Astrocyte (in vitro differentiated cells and primary cell): ENCODE data around the gene HVCN1. TPM values are rescaled to one million over a fixed set of nuclear protein-coding genes. Genes with fewer than 3 reads are reported as not detected.
"Not testable (repeated sequence)": the region's sequence is repeated elsewhere in the genome, so short reads cannot be mapped to it uniquely, and the experiment has no call there.

ENCODE experiments used
- DNase-seq: peaks from one replicate; pipeline ENCODE4 v3.0.0-alpha.2; 2010; ENCODE audit warnings: low read depth
- FAIRE-seq: peaks from 2 replicates; lab custom pipeline; 2011; peaks lifted over from hg19 to GRCh38; lab: Jason Lieb, UNC
- H2AFZ ChIP-seq: 2 replicates; pipeline ENCODE4 v1.6.0; 2012; ENCODE audit warnings: low read depth, low read length, inconsistent platforms
- H3K27ac ChIP-seq: 2 replicates; pipeline ENCODE4 v1.5.1; 2011; ENCODE audit warnings: low read depth, low read length, inconsistent platforms
- H3K27me3 ChIP-seq: 2 replicates; pipeline ENCODE4 v1.6.0; 2011; ENCODE audit warnings: low read length, inconsistent platforms; ENCODE audit not compliant: insufficient read depth
- H3K36me3 ChIP-seq: 2 replicates; pipeline ENCODE4 v1.5.1; 2011; ENCODE audit warnings: low read length, inconsistent platforms; ENCODE audit not compliant: insufficient read depth
- H3K4me1 ChIP-seq: 2 replicates; pipeline ENCODE4 v1.5.1; 2011; ENCODE audit warnings: low read length, inconsistent platforms; ENCODE audit not compliant: insufficient read depth
- H3K4me2 ChIP-seq: 2 replicates; pipeline ENCODE4 v1.6.0; 2012; ENCODE audit warnings: low read length, inconsistent platforms
- H3K4me3 ChIP-seq: 2 replicates; pipeline ENCODE4 v1.5.1; 2011; ENCODE audit warnings: low read depth, mild to moderate bottlenecking, low read length, inconsistent platforms; ENCODE audit not compliant: insufficient read depth
- H3K79me2 ChIP-seq: 2 replicates; pipeline ENCODE4 v1.6.0; 2012; ENCODE audit warnings: mild to moderate bottlenecking, low read length, inconsistent platforms; ENCODE audit not compliant: insufficient read depth
- H3K9ac ChIP-seq: 2 replicates; pipeline ENCODE4 v1.6.0; 2012; ENCODE audit warnings: mild to moderate bottlenecking, low read length, inconsistent platforms
- H3K9me3 ChIP-seq: 2 replicates; pipeline ENCODE4 v1.5.1; 2012; ENCODE audit warnings: low read depth, mild to moderate bottlenecking, low read length, inconsistent platforms; ENCODE audit not compliant: insufficient read depth
- H4K20me1 ChIP-seq: 2 replicates; pipeline ENCODE4 v1.6.0; 2012; ENCODE audit warnings: low read length, inconsistent platforms; ENCODE audit not compliant: insufficient read depth
- H3K27ac Mint-ChIP-seq: one replicate; pipeline ENCODE4 v1.8.0; 2021; ENCODE audit warnings: mild to moderate bottlenecking, mixed read lengths; ENCODE audit not compliant: unreplicated experiment
- H3K27me3 Mint-ChIP-seq: one replicate; pipeline ENCODE4 v1.8.0; 2021; ENCODE audit warnings: low read depth, mixed read lengths; ENCODE audit not compliant: unreplicated experiment
- H3K36me3 Mint-ChIP-seq: one replicate; pipeline ENCODE4 v1.8.0; 2021; ENCODE audit warnings: low read depth, mixed read lengths; ENCODE audit not compliant: unreplicated experiment
- H3K4me1 Mint-ChIP-seq: one replicate; pipeline ENCODE4 v1.8.0; 2021; ENCODE audit warnings: low read depth, mixed read lengths; ENCODE audit not compliant: unreplicated experiment
- H3K4me3 Mint-ChIP-seq: one replicate; pipeline ENCODE4 v1.8.0; 2021; ENCODE audit warnings: mild to moderate bottlenecking, moderate library complexity, mixed read lengths; ENCODE audit not compliant: unreplicated experiment
- H3K9me3 Mint-ChIP-seq: one replicate; pipeline ENCODE4 v1.8.0; 2021; ENCODE audit warnings: mild to moderate bottlenecking, mixed read lengths; ENCODE audit not compliant: unreplicated experiment
- EZH2 ChIP-seq: IDR thresholded peaks from 2 replicates; pipeline ENCODE4 v1.6.1; 2012; ENCODE audit warnings: mild to moderate bottlenecking, low read length, inconsistent platforms; ENCODE audit not compliant: insufficient read depth
- total RNA-seq: library from RNA; stranded (reverse); gene quantifications from 2 replicates; pipeline ENCODE4 v1.2.1, GENCODE V29; 2021
- TF ChIP-seq, protein P1 (sequence below): IDR thresholded peaks from 2 replicates; pipeline ENCODE4 v1.5.1; 2011; ENCODE audit warnings: low read depth, mild to moderate bottlenecking, inconsistent platforms, low read length, moderate library complexity; ENCODE audit not compliant: insufficient read depth

HVCN1 gene
- total RNA-seq, 1 donor from 2014 or later, result 1.0 TPM

- no peak overlapping the region for H3K4me3 ChIP-seq
- H2AFZ ChIP-seq, result no peak overlapping the region
- H3K4me2 ChIP-seq, result no peak overlapping the region
- Mint-ChIP-seq H3K4me3 (no peak overlapping the region), H3K36me3 (peaks cover 6% of the 10 kb centered on the region), H3K27me3 (peaks cover 10% of the 10 kb centered on the region), H3K27ac (no peak overlapping the region), H3K9me3 (no peaks in the 10 kb centered on the region), H3K4me1 (no peaks in the 10 kb centered on the region)
- no peaks in the 10 kb centered on the region for H3K27me3 ChIP-seq
- TF ChIP-seq EZH2, result no peak
- TF ChIP-seq, protein P1, sequence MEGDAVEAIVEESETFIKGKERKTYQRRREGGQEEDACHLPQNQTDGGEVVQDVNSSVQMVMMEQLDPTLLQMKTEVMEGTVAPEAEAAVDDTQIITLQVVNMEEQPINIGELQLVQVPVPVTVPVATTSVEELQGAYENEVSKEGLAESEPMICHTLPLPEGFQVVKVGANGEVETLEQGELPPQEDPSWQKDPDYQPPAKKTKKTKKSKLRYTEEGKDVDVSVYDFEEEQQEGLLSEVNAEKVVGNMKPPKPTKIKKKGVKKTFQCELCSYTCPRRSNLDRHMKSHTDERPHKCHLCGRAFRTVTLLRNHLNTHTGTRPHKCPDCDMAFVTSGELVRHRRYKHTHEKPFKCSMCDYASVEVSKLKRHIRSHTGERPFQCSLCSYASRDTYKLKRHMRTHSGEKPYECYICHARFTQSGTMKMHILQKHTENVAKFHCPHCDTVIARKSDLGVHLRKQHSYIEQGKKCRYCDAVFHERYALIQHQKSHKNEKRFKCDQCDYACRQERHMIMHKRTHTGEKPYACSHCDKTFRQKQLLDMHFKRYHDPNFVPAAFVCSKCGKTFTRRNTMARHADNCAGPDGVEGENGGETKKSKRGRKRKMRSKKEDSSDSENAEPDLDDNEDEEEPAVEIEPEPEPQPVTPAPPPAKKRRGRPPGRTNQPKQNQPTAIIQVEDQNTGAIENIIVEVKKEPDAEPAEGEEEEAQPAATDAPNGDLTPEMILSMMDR, result no peak
- H3K4me1 ChIP-seq, result no peaks in the 10 kb centered on the region
- no peaks in the 10 kb centered on the region for H4K20me1 ChIP-seq
- no peak overlapping the region for H3K9ac ChIP-seq
- no peaks in the 10 kb centered on the region for H3K79me2 ChIP-seq
- FAIRE-seq (no peak), DNase-seq (no peak)
- H3K9me3 ChIP-seq, result no peaks in the 10 kb centered on the region
- no peaks in the 10 kb centered on the region for H3K36me3 ChIP-seq
- no peak overlapping the region for H3K27ac ChIP-seq
These were observed 31.2 kb downstream of the HVCN1 start for GRCh38 chr12:110657747-110658146.

GRCh38 chr12:110656071-110656655, 32.8 kb downstream of the HVCN1 start:
- DNase-seq (no peak), FAIRE-seq (no peak)
- Mint-ChIP-seq H3K4me1 (no peaks in the 10 kb centered on the region), H3K9me3 (no peaks in the 10 kb centered on the region), H3K27ac (no peak overlapping the region), H3K4me3 (no peak overlapping the region), H3K27me3 (peaks cover 10% of the 10 kb centered on the region), H3K36me3 (peaks cover 6% of the 10 kb centered on the region)
- no peak overlapping the region for H3K4me3 ChIP-seq
- H4K20me1 ChIP-seq, result no peaks in the 10 kb centered on the region
- H3K27me3 ChIP-seq, result no peaks in the 10 kb centered on the region
- TF ChIP-seq, protein P1, result no peak
- no peak for TF ChIP-seq EZH2
- H3K36me3 ChIP-seq, result no peaks in the 10 kb centered on the region
- no peaks in the 10 kb centered on the region for H3K79me2 ChIP-seq
- no peaks in the 10 kb centered on the region for H3K4me1 ChIP-seq
- H3K9ac ChIP-seq, result no peak overlapping the region
- H3K27ac ChIP-seq, result no peak overlapping the region
- no peak overlapping the region for H3K4me2 ChIP-seq
- no peak overlapping the region for H2AFZ ChIP-seq
- no peaks in the 10 kb centered on the region for H3K9me3 ChIP-seq

- H3K4me2 ChIP-seq, result not testable (repeated sequence)
These were observed 34.7 kb downstream of the HVCN1 start for GRCh38 chr12:110654238-110654637.

More at GRCh38 chr12:110654238-110654637, 34.7 kb downstream of the HVCN1 start:
- H3K4me3 ChIP-seq, H3K36me3 ChIP-seq, H3K9ac ChIP-seq, H3K27ac Mint-ChIP-seq, H3K4me1 Mint-ChIP-seq, H3K9me3 Mint-ChIP-seq, FAIRE-seq, H3K4me3 Mint-ChIP-seq, H3K79me2 ChIP-seq, H2AFZ ChIP-seq, H3K4me1 ChIP-seq, H3K27me3 ChIP-seq, H3K9me3 ChIP-seq, H4K20me1 ChIP-seq, H3K36me3 Mint-ChIP-seq, H3K27ac ChIP-seq, H3K27me3 Mint-ChIP-seq, DNase-seq: not testable (repeated sequence)
